Activated CD8-positive, alpha-beta memory T cell treated with anti-CD3 and anti-CD28 coated beads, Interleukin-2, amount 50 U/mL, for 48 hours (primary cell): Measurements from ENCODE around the gene GTPBP1.

Source experiments
- DNase-seq: peaks from one replicate; pipeline ENCODE4 v3.0.0-alpha.2; 2020

Gene GTPBP1

GRCh38 chr22:38727530-38728451 lies 22.0 kb downstream of the GTPBP1 start:
- no peak for DNase-seq

GRCh38 chr22:38728871-38729796 lies 23.4 kb downstream of the GTPBP1 start:
- DNase-seq, result no peak

GRCh38 chr22:38729946-38730345 lies 24.2 kb downstream of the GTPBP1 start:
- DNase-seq, result no peak

GRCh38 chr22:38730411-38730871 lies 24.7 kb downstream of the GTPBP1 start:
- no peak for DNase-seq

GRCh38 chr22:38731703-38732161 lies 26.0 kb downstream of the GTPBP1 start:
- no peak for DNase-seq

GRCh38 chr22:38732251-38732815 lies 26.6 kb downstream of the GTPBP1 start:
- no peak for DNase-seq

GRCh38 chr22:38733329-38733723 lies 27.6 kb downstream of the GTPBP1 start:
- DNase-seq, result peak; percentile 82

GRCh38 chr22:38733724-38734381 lies 28.1 kb downstream of the GTPBP1 start:
- no peak for DNase-seq

GRCh38 chr22:38734421-38735100 lies 28.8 kb downstream of the GTPBP1 start:
- DNase-seq, result peak; percentile 51

- no peak for DNase-seq
These were observed 29.4 kb downstream of the GTPBP1 start for GRCh38 chr22:38735126-38735464.

- no peak for DNase-seq
These were observed 29.9 kb downstream of the GTPBP1 start for GRCh38 chr22:38735465-38736256.

- DNase-seq, result no peak
These were observed 30.5 kb downstream of the GTPBP1 start for GRCh38 chr22:38736257-38736570.

- no peak for DNase-seq
These were observed 31.7 kb downstream of the GTPBP1 start for GRCh38 chr22:38737302-38738060.

GRCh38 chr22:38738475-38739070 lies 32.8 kb downstream of the GTPBP1 start:
- DNase-seq, result no peak

- no peak for DNase-seq
These were observed 33.7 kb downstream of the GTPBP1 start for GRCh38 chr22:38739300-38740055.

GRCh38 chr22:38740116-38740723 lies 34.5 kb downstream of the GTPBP1 start:
- DNase-seq, result no peak

GRCh38 chr22:38740754-38741153 lies 35.0 kb downstream of the GTPBP1 start:
- no peak for DNase-seq

- DNase-seq, result no peak
These were observed 35.4 kb downstream of the GTPBP1 start for GRCh38 chr22:38741166-38741565.

- no peak for DNase-seq
These were observed 35.8 kb downstream of the GTPBP1 start for GRCh38 chr22:38741576-38741975.
